DMS 273 (cell line): ENCODE measurements around the gene PITPNC1.
"Not testable (repeated sequence)": the region's sequence is repeated elsewhere in the genome, so short reads cannot be mapped to it uniquely, and the experiment has no call there.

Experiments used
- DNase-seq: peaks from one replicate; lab custom pipeline; 2025; ENCODE audit not compliant: unreplicated experiment; lab: John Stamatoyannopoulos, UW

PITPNC1 gene

GRCh38 chr17:67366193-67367157 is 10.6 kb upstream of the PITPNC1 start, which contains the start of gene PSMD12:
PSMD12 (minus strand) TSS chr17:67366577; CDS start chr17:67366519, 58 bp downstream.
- DNase-seq, result peak; percentile 95

DNA sequence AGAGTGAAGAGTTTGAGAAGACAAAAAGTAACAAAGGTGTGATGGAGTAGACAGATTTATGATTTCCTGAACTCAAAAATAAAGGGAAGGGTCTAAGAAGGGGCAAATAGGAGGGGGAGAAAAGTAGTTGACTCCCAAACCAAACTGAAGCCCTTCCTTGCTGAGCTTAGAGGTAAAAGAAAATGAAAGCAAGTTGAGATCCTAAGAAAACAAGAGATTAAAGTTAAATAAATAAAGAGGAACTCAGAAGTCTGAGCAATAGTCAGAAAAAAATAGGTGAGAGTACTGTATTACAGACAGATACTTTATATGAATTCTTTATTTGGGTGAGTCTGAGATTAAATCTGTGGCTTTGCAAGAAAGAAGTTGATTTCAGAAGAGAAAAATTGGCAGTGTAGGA is 7.4 kb upstream of the PITPNC1 start:
- no peak for DNase-seq

GRCh38 chr17:67372751-67373150 is 4.3 kb upstream of the PITPNC1 start:
- no peak for DNase-seq

DNA sequence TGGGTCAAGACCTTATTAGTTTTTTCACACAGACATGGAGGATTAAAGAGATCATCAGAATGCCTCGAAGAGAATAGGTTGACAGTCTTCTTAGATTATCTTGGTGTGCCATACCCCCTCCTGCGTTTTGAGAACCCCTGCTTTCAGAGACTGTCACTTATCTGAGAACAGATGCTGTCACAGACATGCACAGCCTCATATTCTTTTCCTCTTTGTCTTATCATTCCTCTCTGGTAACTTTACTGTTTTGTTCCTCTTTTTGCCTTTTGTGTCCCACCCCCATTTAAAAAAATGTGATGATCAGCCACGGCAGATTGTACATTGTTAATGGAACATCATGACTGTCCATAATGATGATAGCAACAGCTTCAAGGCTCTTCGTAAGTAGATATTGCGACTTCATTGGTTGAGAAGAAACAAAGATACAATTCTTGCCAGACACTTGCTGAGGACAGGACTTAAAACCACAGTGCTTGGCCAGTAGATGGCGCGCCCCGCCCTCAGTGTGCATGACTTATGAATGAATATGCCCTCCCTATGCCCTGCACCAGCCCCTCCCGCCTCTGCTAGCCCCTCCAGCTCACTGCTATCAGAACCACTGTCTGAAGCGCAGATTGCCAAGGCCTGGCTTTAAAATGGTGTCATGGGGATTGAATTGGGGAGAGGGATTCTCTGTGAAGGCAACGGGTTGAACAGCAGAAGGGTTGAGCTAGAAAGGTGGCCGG is 2.6 kb upstream of the PITPNC1 start:
- peak; percentile 93 for DNase-seq

DNA sequence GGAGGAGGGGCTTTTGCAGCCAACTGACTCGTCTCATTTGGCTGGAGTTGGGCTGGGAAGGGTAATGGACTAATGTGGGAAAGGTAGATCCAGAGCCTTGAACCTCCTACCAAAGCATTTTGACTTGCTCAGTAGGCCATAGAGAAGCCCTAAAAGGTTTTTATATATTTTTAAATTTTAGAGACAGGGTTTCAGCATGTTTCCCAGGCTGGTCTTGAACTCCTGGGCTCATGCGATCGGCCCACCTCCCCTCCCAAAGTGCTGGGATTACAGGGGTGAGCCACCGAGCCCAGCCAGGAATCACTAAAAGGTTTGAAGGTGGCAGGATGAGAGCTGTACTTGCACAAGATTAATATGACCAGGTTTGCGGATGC is 2.0 kb upstream of the PITPNC1 start:
- DNase-seq, result no peak

GRCh38 chr17:67375716-67376115 is 1.4 kb upstream of the PITPNC1 start:
- no peak for DNase-seq

- peak; percentile 41 for DNase-seq
Measured at GRCh38 chr17:67376415-67376736, 705 bp upstream of the PITPNC1 start.

- DNase-seq, result peak; percentile 77
Measured at GRCh38 chr17:67377488-67378453, 690 bp downstream of the PITPNC1 start.

GRCh38 chr17:67378454-67379250 is 1.6 kb downstream of the PITPNC1 start:
- DNase-seq, result peak; percentile 96

DNA sequence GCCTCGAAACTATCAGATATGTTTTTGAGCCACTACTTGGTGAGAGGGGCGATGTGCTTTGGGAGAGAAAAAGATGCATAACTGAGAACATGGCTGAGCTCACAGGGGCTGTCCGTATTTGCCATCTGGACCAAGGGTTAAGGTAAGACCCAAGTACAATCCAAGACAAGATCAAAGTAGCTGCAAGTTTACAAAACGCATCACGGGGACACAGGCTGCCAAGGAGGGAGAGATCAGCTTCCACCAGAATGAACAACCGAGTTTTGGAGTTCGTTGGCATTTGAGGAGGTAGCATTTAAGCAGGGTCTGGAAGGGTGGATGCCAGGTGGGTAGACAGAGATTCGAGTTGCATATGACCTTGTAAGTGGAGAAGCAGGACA is 2.2 kb downstream of the PITPNC1 start:
- no peak for DNase-seq

DNA sequence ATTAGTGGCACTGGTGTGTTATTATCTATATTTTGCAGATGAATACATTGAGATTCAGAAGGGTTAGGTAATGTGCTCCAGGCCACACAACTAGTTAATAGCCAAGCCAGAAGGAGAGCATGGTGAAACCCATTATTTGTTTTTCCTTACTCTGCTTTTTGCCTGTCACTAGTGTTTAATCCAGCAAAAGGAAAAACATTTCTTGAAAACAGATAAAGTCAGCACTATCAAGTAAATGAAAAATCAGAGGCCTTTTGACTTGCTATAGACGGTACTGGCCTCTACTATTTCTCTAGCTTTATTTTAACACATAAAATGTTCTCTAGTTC is 4.8 kb downstream of the PITPNC1 start:
- no peak for DNase-seq

- DNase-seq, result no peak
Measured at GRCh38 chr17:67385122-67385988, 8.3 kb downstream of the PITPNC1 start.

DNA sequence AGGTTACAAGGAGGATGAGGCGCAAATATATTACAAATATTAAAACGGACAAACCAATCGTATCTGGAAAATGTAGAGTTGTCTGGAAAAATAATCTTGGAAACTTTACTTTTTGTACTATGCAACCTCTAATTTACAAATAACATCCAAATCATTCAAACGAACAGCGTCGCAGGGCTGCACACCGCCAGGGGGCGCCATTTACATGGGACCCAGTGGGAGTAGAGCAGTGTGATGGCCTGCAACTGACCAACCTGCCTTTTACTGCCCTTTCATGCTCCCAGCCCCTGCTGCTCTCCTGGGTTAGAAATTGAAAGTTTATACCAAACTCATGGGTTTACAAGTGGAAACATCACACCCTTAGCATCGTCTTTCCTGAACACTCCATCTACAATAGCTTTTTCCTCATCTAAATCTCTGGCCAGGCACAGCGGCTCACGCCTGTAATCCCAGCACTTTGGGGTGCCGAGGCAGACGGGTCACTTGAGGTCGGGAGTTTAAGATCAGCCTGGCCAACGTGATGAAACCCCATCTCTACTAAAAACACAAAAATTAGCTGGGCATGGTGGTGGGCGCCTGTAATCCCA is 10.0 kb downstream of the PITPNC1 start:
- DNase-seq, result peak; percentile 81

DNA sequence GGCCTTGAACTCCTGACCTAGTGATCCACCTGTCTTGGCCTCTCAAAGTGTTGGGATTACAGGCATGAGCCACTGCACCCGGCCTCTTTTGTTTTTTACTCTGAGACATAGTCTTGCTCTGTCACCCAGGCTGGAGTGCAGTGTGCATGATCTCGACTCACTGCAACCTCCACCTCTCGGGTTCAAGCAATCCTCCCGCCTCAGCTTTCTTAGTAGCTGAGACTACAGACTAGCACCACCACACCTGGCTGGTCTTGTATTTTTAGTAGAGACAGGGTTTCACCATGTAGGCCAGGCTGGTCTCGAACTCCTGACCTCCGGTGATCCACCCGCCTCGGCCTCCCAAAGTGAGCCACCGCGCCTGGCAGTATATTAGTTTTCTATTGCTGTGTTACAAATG is 11.5 kb downstream of the PITPNC1 start:
- not testable (repeated sequence) for DNase-seq

DNA sequence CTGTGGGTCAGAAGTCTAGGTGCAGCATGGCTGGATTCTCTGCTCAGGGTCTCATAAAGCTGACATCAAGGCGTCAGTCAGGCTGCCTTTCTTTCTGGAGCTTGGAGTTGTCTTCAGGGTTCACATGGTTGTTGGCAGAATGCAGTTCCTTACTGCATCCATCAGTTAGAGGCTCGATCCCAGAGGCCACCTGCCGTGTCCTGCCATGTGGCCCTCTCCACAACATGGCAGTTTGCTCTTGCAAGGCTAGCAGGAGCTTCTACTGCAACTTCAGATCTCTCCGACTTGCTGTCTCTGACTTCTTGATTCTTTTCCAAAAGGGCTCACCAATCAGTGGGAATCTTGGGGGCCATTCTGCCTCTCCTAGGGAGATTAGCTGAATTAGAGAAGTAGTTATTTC is 11.9 kb downstream of the PITPNC1 start:
- DNase-seq, result peak; percentile 53

- no peak for DNase-seq
Measured at GRCh38 chr17:67390006-67390645, 13.0 kb downstream of the PITPNC1 start.

- DNase-seq, result peak; percentile 63
Measured at GRCh38 chr17:67390646-67391361, 13.7 kb downstream of the PITPNC1 start.

DNA sequence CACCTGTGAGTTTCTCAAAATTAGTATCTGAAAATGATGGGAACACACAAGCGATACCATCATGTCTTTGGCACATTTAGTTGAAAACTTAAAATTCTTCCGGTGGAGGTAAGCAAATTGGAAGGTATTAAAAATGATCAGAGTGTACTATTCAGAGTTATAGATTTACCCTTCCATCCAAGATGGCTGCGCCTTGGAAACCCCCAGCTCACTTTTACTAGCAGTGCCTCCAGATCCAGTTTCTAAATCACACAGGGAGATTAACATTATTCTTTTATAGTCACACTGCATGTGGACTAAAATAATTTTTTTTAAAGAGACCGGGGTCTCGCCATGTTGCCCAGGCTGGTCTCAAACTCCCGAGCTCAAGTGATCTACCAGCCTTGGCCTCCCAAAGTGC is 15.0 kb downstream of the PITPNC1 start:
- no peak for DNase-seq
